Right forelimb (tissue), 1 donor: ENCODE measurements around the gene RNH1.

ENCODE experiments used
- DNase-seq: peaks from one replicate; pipeline ENCODE4 v3.0.0-alpha.2; 2018

The RNH1 gene

GRCh38 chr11:497565-498296, 9.3 kb downstream of the RNH1 start:
- DNase-seq = no peak

GRCh38 chr11:496834-497564, 10.0 kb downstream of the RNH1 start:
- DNase-seq = no peak

- DNase-seq = no peak
Observed at GRCh38 chr11:495537-495931, 11.5 kb downstream of the RNH1 start.

- DNase-seq = no peak
Observed at GRCh38 chr11:494761-495536, 12.1 kb downstream of the RNH1 start.

GRCh38 chr11:492427-493226, 14.4 kb downstream of the RNH1 start:
- DNase-seq = no peak

GRCh38 chr11:491358-491757, 15.7 kb downstream of the RNH1 start:
- DNase-seq = no peak

- DNase-seq = no peak
Observed at GRCh38 chr11:490930-491260, 16.1 kb downstream of the RNH1 start.

- no peak for DNase-seq
Observed at GRCh38 chr11:490186-490929, 16.7 kb downstream of the RNH1 start.

- DNase-seq = no peak
Observed at GRCh38 chr11:489610-490185, 17.3 kb downstream of the RNH1 start.

GRCh38 chr11:488992-489391, 18.1 kb downstream of the RNH1 start:
- DNase-seq = no peak

GRCh38 chr11:488579-488978, 18.5 kb downstream of the RNH1 start:
- DNase-seq = no peak

GRCh38 chr11:488062-488461, 19.0 kb downstream of the RNH1 start:
- DNase-seq = no peak

- no peak for DNase-seq
Observed at GRCh38 chr11:487571-488021, 19.4 kb downstream of the RNH1 start.

- no peak for DNase-seq
Observed at GRCh38 chr11:486189-486588, 20.9 kb downstream of the RNH1 start.

- DNase-seq = no peak
Observed at GRCh38 chr11:484616-485015, 22.4 kb downstream of the RNH1 start.

GRCh38 chr11:479311-479710, 27.7 kb downstream of the RNH1 start:
- DNase-seq = peak; percentile 36

- peak; percentile 31 for DNase-seq
Observed at GRCh38 chr11:477052-477715, 29.9 kb downstream of the RNH1 start.

GRCh38 chr11:476416-476815, 30.6 kb downstream of the RNH1 start:
- no peak for DNase-seq

- DNase-seq = peak; percentile 26
Observed at GRCh38 chr11:475941-476340, 31.1 kb downstream of the RNH1 start.

- peak; percentile 32 for DNase-seq
Observed at GRCh38 chr11:474914-475506, 32.0 kb downstream of the RNH1 start.
